ENCODE data around the gene ZDHHC24.

DNA sequence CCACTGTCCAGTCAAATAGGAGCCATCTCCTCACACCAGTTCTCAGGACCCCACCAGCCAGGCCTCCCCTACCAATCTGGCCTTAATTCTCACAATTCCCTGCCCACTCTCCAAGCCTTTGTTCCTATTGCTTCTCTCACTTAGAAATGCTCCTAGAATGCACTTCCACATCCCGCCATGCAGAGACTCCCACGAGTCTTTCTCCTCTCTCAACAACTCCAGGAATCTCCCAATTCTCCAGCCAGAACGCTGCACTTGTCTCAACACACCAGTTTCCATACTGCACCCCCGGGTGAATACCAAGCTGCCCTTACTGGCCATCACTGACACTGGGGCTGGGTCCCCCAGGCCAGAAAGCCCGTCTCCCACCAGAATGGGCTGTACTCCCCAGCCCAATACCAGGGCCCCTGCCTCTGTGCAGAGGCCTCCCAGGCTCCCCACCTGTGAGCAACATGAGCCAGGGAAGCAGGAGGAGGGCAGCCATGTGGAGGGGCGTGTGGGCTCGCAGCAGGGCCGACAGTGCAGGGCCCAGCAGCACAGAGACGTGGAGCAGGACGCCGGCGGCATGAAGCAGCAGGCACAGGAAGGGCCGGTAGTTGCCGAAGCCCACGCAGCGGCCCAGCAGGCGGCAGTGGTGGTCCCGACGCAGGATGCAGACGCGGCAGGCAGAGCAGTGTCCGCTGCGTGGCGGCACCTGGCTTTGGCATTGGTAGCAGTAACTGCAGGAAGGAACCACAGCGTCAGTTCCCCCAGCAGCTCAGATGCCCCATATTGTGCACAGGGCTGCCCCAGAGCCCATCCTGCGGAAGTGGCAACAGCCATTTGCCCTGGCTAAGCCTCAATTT is 2.4 kb downstream of the ZDHHC24 start:
- no peak for TF ChIP-seq POLR2A (IDR thresholded peaks at IDR 0.05; ENCODE audit: low read length)
- no peak for TF ChIP-seq GATA1 (IDR thresholded peaks at IDR 0.05; ENCODE audit: low read depth, low read length)

All from erythroblast (primary cell).